CD4-positive, alpha-beta T cell treated with Interferon alpha-2 for 1 hour (primary cell): Measurements from ENCODE around the gene ZBTB20.

Experiments
- DNase-seq, 2 donors: peaks; one replicate each; pipeline ENCODE4 v3.0.0-alpha.2; 2020 to 2022

ZBTB20 gene

DNA sequence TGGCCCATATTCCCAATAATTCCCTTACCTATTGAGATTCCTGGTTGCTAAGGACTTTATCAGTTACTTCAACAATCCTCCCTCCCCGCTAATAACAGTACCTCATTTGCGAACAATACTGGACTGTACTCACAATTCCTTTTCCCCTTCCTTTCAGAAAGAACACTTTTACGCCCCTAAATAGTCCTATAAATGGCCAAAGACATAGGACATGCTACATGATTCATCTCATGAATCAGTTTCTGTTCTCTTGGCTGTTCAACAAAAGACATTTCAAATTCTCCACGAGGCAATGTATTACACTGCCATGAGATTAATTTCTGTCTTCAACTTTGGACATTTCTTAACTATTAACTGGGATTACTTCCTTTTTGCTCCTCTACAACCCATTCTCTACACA is 588.8 kb downstream of the ZBTB20 start:
- no peak for DNase-seq

DNA sequence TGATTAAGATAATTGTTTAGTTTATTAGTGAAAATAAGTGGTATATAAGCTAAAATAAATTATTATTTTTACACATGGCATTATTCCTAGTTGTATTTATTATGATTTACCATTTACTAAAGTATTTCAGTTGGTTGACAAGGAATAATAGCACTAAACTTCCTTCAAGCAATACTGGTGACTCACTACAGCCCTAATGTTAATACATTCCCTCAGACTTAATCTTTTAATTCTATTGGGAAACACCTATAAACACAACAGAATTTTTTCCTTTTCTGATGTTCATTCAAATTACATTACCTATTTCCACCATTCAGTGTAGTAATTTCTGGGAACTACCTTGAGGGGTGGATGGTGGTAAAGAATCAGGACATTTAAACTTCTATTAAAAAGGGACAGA is 589.3 kb downstream of the ZBTB20 start:
- no peak for DNase-seq

DNA sequence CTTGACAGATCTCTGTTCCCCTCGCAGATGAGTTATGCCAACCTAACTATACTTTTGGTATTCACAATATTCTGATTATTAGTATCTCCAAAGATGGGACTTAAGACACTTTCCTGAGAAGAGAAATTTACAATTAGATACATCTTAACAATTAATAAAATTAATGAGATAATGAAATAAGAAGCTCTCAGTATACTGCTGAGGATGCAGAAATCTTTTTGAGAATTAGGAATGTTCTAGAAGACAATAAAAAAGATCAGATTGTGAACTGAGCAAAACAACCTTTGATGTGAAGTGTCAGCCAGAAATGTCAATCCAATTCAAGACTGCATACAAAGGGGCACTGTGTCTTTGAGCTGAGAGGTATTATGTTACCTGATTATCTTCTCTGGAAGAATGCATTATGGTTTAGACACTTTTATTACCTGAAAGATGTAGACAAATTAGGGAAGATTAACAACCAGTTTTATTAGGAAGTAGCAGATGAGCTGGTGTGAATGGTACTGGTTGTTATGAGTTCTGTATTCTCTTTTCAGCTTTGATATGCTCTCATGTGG is 590.4 kb downstream of the ZBTB20 start:
- no peak for DNase-seq

DNA sequence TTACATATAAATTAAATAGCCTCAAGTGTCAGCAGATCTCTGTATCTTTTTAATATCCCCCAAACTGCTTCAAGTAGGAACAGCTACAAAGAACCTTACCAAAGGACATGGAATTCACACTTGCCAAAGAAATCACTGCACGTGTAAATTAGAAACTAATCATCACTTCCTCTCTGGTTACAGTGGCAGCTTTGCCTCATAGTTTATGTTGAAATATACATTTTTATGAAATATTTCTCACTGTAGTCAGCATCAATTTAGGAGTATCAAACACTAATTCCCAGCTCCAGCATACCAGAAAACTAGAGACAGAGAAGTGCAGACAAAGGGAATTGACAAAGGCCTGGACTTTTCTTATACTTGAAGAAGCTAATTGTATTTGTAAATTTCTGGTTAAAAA is 592.4 kb downstream of the ZBTB20 start:
- no peak for DNase-seq

DNA sequence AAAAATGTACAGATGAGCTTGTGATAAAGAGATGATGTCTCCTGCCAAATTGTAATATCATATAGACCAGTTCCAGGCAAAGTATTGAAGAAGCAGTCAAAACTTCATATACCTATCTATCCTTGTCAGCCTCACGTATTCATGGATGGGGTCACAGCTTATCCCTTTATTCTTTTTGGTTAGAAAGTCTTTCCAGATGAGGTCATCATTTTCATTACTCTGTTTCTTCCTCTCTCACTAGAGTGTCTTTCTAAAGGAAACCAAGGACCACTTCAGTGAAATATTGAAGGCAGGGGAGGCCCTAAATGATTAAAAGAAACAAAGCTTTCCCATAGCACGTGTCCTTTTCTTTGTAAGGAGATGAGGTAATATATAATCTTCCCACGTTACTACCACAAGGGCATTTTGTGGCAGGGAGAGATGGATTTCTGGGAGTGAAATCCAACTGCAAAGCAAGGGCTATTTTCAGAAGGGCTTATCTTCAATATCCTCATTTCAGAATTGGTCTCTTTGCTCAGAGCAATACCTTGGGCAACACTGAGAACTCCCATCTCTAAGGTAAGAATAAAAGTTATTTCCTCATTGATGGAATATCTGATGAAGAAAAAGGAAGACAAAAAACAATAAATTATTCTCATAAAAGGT is 593.0 kb downstream of the ZBTB20 start:
- no peak for DNase-seq

DNA sequence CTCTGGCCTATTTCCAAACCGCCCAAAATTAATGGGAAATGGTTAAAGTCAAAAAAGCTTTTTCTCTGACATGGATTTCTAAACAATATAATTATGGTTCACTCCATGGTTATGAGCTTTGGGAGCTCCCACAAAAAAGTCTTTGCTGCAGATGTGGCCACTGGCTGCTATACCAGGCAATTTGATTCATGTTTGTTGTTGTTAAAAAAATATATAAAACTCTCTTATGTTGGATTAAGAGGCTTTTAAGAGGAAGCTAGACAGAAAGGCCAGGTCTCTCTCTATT is 594.6 kb downstream of the ZBTB20 start:
- no peak for DNase-seq

DNA sequence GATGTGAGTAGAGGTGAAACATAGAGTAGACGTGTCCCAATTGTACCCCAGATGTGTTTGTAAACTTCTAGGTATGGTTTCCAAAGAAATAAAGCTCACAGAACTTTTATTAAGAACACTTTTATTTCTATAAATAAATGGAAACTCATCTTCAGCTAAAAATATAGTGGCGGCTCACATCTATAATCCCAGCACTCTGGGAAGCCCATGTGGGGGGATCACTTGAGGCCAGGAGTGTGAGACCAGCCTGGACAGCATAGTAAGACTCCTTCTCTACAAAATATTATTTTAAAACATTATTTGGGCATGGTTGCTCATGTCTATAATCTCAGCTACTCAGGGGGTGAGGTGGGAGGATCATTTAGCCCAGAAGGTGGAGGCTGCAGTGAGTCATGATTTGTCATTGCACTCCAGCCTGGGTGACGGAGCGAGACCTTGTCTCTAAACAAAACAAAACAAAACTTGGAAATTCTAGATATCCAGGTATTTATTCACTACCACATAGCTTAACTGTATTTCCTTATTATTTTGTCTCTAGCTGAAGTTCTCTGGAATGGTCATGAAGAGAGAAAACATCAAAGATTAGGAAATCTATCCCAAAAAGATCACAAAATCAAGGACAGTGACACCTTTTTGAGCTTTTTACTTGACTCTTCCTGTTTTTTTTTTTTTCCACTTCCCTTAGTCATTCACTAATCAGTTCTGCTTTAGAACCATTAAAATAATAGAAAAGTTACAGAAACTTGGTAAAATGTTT is 595.1 kb downstream of the ZBTB20 start:
- no peak for DNase-seq

DNA sequence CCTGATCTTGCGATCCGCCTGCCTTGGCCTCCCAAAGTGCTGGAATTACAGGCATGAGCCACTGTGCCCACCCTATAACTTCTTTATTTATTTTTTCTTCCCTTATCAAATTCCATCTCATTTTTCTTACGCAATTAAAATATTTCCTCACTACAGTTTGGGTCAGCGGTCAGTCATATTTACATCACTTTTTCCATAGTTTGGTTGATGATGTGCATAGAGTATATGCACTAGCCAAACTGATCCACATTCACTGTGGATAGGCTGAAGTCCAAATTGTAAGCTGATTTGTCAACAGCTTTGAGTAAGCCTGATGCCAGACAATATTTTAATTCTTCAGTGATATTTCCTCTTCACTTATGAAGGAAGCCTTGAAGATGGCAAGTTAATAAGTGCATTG is 596.9 kb downstream of the ZBTB20 start:
- DNase-seq, result no peak

DNA sequence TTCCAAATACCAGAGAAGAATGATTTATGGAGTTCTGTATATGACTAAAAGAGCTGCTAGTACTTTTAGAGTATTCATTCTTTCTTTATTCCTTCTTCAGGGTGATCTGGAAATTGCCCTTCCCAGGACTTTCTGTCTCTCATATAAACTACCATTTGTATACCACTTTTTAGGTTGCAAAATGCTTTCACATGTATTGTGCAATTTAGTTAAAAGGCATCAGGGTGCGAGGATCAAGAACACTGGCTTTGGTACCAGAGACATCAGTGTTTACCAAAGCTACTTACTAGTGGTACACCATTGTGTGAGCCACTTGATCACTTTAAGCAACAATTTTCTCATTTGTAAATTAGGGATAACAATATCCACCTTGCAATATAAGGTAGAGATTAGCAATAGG is 601.9 kb downstream of the ZBTB20 start:
- no peak for DNase-seq

DNA sequence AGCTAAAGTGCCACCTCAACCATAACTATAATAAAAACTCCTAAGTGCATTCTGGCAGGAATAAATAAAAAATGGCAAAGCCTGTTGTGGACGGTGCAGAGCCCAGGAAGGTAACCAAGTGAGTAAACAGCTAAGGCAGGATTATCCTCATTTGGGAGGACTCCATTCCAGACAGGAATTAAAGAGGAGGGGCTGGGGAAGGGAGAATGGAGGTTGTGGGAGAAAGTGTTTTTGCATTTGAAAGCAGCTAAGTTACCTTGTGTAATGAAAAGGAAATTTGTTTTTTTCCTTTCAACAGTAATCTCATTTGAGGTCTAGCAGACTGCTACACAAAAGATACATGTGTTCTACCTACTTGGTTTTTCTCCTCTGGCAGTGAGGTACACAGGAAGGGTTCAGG is 604.7 kb downstream of the ZBTB20 start:
- DNase-seq, result no peak

DNA sequence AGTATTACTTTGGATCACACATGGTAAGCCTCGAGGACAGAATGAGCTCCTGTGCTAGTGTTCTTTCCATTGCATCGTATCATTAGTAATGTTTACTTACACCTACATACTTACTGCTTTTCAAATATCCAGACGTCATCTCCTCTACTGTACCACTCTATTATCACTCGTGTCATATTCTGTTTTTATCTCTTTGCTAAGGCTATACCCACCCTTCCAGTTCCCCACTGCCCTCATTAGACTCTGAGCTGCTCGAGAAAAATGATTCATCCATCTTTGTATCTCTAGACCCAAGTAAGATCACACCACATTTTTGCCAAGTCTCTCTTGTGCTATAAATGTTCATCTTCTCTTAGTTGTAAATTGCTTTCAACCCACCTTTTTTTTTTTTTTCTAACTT is 607.6 kb downstream of the ZBTB20 start:
- no peak for DNase-seq

DNA sequence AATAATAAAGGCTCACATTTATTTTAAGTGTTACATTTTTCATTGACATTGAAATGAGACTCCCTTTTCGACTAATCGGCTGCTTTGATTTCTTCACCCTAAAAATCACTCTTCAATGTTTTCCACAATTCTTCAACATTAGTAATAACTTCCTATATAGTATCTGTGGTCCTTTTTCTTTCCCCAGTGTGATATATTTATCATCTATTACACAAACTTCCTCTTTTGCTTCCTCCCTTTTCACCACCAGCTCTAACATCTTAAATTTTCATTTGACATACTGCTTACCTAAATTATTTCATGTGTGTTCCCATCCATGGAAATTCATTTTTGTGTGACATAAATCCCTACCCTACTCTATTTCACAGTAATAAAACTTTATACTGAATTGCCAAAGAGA is 608.9 kb downstream of the ZBTB20 start:
- DNase-seq, result no peak

DNA sequence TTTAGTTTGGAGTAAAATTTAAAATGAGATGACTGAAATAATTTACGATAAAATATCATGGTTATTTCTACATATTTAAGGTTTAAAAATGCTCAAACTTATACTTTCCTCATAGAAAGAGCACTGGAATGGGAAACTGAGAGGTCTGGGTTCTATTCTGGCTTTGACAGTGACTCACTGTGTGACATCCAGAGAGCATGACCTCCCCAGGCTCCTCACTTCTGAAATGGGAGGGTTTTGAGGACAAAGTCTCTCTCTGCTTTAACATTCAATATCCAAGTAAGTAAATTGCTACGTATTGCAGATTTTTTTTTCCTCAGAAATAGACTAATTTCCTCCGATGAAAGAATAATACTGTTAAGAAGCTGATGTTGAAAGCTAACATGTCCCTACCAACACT is 618.6 kb downstream of the ZBTB20 start:
- DNase-seq, result no peak

DNA sequence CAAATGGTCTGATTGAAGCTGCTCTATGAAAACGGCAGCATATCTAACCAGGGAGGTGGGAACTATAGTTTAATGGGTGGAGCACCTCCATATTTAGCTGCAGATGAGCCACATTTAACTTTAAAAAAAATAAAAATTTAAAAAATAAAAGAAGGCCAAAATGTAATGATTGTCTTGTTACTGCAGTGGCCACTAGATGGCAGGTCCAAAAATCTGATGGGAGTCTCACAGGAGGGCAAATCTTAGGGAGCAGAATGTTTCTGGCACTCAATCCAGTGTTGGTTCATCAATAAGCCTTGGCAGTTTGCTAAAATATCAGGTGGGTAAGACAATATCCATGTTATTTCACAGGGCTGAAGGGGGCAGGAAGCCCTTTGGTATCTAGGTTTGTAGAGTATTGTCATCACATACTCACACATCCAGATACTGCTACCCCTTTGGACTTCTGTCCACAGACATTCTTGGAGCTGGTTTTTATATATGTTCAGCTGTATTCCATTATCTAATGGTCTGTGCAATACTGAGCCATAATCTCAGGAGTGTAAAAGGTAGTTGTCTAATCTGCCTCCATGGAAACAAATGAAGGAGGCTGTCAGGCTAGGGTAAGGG is 619.9 kb downstream of the ZBTB20 start:
- no peak for DNase-seq

DNA sequence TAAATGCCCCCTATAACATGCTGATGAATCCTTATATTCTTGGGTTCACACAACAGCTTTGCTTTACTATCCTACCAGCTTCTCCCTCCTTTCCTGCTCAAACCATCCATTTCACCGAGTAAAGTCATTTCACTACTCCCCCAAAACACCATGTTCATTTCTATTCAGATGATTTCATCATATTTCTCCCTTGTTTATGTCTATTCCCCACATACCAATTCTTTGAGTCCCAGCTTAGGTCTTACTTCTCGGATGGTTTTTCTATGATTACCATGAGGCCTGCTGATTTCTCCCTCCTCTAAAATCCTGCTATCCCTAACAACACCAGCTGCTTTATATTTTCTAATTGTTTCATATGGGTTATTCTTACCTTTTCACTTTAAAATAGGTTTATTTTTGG is 621.8 kb downstream of the ZBTB20 start:
- DNase-seq, result no peak

DNA sequence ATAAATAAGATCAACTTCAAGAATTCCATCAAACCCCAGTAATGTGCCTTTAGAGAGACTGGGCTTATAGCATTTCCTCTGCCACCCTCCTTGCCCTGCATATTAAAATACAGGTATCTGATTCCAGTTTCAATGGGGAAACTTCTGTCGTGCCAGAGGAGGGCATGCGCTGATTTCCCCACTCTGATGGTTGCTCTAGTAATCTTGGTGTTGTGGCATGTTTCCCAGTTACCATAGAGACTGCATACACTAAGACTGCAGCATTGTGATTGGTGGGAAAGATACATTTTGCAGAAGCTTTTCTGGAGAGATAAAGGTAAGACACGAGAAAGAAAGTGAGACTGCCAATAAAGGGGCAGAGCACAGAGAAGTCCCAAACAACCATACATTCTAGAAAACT is 627.7 kb downstream of the ZBTB20 start:
- DNase-seq, result peak; percentile 2 to 28

DNA sequence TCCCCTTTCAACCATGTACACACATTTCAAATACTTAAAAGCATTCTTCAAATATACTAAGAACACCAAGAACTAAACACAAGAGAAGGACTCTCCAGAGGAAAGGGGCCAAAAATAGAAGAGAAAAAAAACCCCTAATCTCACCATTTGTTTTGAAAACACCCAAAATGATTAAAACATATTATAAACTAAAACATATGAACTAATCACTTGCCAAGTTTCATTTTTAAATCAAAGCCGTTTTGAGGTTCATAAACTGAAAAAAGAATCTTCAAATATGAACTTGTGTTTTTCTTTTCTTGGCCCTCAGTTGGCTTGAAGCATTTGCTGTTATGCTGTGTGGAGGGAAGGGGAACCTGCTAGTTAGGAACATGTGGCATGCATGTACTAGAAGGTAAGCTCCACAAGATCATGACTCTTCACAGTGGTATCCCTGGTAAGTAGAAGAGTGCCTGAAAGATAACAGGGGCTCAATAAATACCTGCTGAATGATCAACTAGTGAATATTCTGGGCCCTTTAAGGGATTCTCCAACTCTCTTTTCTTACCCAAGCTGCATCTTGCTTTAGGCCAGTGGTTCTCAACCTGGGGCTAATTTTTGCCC is 628.8 kb downstream of the ZBTB20 start:
- DNase-seq, result no peak

DNA sequence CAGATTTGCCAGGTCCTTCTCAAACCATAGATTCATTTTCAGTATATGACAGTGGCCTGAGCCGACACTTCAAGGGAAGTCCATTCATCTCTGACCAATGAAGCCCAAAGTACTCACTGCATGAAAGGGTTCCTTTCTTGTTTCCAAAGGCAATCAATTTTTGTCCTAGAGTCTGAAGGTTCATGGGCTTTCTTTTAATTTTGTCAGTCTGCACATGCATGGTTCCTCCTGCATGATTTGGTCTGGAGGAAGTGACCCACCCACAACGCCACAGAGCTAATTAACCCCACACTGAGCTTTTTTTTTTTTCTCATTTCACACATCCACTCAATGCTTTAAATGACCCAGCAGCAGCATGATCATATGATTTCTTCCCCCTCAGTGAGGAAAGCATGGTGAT is 636.9 kb downstream of the ZBTB20 start:
- DNase-seq, result no peak

DNA sequence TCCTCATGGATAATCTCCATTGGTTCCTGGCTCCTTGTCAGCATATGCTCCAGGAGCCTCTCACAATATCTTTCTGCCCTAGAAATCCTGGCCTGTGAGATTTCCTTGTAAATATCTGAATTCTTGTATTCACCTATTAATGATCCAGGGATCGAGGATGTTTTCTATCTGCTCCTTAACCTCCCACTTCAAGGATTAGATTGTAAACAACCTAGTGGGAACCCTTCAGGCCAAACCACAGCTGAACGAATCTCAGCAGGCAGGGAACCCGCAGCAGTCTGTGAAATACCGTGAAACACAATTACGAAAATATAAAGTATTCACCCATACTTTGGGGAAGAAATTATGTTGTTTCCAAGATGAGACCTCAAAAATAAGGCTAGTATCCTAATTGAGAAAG is 637.3 kb downstream of the ZBTB20 start:
- DNase-seq, result no peak

DNA sequence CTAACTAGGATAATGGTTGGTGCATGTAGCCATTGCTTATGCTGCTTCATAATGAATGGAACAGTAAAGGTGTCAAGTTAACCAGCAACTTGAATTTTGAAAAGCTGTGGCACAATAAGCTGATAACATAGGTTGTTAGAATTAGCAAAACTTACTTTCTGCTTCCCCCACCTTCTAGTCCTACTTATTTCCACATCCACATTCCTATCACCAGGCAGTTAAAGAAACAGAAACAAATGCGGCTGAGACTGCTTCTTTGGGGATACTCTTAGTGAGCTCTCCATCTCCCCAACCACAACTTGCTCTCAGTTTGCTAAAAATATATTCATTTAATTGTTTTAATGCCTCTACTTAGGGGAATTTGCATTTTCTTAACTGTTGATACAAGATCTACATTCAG is 638.1 kb downstream of the ZBTB20 start:
- no peak for DNase-seq

DNA sequence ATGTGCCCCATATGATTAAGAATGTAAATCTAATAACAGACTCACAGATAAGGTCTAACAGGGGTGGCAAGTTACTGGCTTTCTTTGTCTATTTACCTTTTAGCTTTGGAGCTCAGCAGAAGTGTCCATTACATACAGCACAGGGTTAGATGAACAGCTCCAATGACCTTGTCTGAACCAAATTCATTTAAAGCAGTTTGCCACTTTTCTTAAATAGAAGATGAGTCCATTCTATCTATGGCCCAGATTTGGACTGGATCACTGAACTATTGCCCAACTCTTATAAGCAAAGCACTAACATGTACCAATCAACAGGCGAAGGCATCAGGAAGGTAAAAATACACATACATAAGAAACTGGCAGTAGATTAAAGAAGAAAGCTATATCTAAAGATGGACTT is 638.9 kb downstream of the ZBTB20 start:
- DNase-seq, result no peak

DNA sequence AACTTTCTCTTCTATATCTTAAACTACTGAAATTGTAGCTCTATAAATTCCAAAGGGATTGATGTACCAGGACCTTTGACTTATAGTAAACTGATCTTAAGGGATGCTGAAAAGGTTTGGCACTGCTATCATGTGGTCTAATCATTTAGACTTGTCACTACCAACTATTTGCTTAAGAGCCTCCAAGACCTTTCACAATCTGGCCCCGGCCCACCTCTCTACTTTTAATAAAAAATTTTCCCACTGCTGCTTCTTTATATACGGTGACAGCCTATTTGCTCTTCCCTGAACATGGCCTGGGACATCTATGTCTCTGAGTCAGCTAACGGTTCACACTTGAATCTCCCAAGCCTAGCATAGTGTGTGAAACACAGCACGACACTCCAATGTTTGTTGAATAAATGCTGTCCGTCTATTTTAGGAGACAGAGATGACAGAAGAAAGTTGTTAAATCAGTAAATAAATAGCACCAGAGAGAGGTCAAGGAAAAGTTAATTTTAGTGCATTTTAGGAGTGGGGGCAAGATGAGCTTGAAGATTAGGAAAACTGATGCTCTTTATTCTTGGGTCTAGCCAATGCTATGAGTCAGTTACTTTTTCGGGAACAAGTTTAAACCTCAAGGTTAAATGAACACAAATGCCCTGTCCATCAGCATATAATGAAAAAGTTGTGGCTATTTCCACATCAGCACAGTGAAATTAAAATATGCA is 640.3 kb downstream of the ZBTB20 start:
- DNase-seq, result no peak

DNA sequence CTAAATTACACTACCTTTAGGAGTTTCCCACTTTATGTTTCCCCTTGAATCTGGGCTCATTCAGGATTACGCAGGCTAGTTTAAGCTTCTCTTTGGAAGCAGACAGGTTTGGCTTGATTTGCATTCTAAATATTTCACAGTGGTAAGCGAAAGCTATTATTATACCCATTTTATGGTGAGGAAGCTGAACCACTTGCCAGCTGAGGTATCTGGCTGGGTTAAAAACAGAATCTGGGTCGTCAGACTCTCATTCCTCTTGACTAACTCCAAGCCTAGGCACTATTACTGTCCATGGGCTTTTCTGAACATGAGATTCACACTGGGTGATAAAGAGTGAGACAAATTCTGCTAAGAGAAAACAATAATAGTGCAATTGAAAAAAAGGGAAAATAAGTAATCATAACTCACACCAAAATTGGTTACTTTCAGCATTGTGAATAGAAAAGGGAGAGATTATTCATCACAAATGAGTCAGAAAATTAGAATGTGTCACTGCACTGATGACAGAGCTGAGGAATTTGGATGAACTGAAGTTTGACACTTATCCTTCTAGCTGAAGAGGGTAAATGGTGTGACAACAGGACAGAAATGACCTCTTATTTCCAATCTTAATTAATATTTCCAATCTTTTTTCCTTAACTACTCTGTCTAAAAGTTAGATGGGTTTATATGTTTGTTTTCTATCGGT is 642.0 kb downstream of the ZBTB20 start:
- DNase-seq, result no peak
